Activated CD8-positive, alpha-beta memory T cell treated with anti-CD3 and anti-CD28 coated beads, Interleukin-2, amount 50 U/mL, for 1 hour (primary cell): Measurements from ENCODE around the gene NPHP1.
"Not testable (repeated sequence)": the region's sequence is repeated elsewhere in the genome, so short reads cannot be mapped to it uniquely, and the experiment has no call there.

Experiments
- DNase-seq: peaks from one replicate; pipeline ENCODE4 v3.0.0-alpha.2; 2020; ENCODE audit errors: extremely low read depth

Gene NPHP1

DNA sequence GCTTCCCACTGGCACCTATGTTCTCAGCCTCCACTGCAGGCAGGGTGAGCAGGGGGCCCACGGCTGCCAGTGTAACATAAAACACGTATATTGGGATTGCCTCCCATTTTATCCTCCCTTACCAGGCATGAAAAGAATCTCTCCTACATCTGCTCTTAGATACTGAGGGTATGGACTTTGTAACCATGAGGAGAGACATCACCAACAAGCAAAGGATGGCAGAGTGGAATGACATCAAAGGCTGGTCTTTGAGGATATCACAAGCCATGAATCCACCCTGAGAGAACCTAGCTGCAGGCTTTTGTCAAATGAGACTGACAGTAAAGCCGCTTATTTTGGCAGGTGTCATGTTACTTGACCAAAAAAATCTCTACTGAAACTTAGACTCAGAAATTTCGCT lies 7.4 kb downstream of the NPHP1 start:
- DNase-seq: no peak

GRCh38 chr2:110190169-110190568 lies 14.6 kb downstream of the NPHP1 start:
- DNase-seq: not testable (repeated sequence)

DNA sequence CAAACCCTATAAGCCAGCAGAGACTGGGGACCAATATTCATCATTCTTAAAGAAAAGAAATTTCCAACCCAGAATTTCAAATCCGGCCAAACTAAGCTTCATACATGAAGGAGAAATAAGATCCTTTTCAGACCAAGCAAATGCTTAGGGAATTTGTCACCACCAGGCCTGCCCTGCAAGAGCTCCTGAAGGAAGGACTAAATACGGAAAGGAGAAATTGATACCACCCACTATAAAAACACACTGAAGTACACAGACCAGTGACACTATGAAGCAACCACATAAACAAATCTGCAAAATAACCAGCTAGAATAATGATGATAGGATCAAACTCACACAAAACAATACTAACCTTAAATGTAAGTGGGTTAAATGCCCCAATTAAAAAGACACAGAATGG lies 22.4 kb downstream of the NPHP1 start:
- DNase-seq: no peak

- DNase-seq: no peak
Measured at GRCh38 chr2:110180036-110180435, 24.8 kb downstream of the NPHP1 start.

GRCh38 chr2:110173523-110173922 lies 31.3 kb downstream of the NPHP1 start:
- DNase-seq: no peak

GRCh38 chr2:110172506-110172905 lies 32.3 kb downstream of the NPHP1 start:
- no peak for DNase-seq

DNA sequence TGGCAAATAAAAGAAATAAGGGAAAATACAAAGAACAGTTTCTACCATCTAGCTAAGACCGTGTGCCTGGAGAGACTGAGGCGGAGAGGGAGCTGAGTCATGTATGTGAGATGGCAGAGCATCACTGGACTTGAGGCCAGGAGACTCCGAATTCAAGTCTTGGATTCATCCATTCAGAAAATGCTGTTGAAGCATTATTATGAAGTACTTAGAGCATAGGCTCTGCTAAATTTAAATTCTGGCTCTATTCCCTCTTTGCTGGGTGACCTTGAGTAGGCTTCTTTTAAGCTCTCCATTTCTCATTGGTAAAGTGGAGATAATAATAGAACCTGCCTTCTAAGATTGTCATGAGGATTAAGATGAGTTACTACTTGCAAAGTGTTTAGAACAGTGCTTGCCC lies 34.7 kb downstream of the NPHP1 start:
- DNase-seq: no peak

- DNase-seq: no peak
Measured at GRCh38 chr2:110167326-110168000, 37.4 kb downstream of the NPHP1 start.

- no peak for DNase-seq
Measured at GRCh38 chr2:110166266-110166665, 38.5 kb downstream of the NPHP1 start.

DNA sequence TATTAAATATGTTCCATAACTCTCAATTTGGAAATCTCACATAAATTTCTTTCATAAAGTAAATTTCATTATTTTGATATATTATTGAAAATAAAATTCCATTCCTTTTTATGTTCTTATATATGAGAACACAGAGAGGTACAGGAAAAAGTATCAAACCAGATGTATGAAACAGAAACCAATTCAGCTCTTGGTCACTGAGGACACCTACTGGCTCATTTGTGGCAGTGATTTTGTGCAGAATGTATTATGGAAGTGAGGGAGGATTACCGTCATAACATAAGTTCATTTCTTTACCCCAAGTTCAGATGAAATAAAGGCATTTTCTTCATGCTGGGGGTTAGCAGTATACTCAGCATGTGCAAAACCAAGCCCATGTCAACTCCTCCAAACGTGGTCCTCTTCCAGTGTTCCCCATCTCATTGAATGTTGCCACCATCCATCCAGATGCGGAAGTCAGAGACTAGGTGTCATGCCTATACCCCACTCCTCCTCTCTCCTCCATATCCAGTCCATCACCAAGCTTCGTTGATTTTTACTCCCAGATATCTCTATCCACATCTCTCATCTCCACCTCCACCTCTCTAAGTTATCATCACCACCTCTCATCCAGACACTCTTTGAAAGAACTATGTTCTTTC lies 47.5 kb downstream of the NPHP1 start:
- no peak for DNase-seq

- DNase-seq: not testable (repeated sequence)
Measured at GRCh38 chr2:110154828-110155227, 50.0 kb downstream of the NPHP1 start.

GRCh38 chr2:110154188-110154587 lies 50.6 kb downstream of the NPHP1 start:
- not testable (repeated sequence) for DNase-seq

DNA sequence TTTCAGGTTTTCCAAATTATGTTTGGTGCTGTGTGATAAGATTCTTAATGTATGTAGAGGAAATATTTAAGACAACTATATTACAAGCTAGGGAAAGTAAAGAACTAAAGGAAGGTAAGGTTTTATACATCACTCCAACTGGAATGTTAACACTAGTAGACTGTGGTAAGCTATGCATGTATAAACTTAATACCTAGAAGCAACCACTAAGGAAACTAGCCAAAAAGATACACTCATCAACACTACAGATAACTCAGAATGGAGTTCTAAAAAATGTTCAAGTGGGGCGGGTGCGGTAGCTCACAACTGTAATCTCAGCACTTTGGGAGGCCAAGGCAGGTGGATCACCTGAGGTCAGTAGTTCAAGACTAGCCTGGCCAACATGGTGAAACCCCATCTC lies 51.4 kb downstream of the NPHP1 start:
- no peak for DNase-seq

DNA sequence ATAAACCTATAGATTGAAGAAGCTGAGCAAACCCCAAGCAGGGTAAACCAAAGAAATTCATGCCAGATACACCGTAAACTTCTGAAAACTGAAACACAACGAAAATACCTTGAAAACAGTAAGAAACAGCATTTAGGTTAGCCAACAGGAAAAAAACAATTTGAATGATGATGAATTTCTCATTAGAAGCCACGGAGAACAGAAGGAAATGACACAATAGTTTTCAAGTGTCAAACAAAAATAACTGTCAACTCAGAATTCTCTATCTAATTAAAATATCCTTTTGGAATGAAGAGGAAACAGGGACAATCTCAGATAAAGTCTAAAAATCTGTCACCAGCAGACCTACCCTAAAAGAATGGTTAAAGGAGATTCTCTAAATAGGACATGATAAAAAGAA lies 51.9 kb downstream of the NPHP1 start:
- no peak for DNase-seq

DNA sequence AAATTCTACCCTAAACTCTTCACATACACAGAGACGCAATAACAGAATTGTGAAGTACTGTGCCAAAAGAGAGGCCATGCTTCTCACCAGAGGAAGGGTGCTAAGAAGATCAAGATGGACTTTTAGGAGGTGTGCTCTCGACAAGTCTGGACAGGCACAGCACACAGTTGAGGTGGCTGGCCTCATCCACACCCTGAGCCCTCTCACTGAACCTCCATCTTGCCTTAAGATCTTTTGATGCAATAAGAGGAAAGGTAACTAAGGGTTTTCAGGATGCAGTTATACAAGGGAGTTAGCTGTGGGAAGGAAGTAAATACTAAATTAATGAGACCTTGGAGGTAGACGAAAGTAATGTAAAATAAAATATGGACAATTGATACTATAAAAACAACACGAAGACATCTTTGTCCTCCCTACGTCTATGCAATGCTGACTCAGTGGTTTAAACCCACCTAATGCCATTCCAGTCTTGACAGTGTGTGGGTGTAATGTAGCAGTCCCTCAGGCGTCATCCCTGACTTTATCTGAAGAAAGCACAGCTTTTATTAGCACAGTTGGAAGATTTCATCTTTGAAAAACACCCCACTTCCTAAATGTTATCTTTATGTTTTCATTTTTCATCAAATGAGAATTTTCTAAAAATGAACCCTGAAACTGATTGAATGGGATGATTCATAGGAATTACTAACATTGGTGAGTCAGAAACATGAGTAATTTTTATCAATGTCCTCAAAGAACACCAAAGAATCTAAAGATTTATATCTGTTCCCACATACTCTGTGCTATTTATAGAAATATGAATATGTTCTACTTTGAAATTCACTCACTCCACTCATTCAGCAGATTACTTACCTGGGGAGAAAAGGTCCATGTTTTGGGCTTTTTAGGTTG lies 55.2 kb downstream of the NPHP1 start:
- no peak for DNase-seq

GRCh38 chr2:110146945-110147332 lies 57.9 kb downstream of the NPHP1 start:
- DNase-seq: no peak

DNA sequence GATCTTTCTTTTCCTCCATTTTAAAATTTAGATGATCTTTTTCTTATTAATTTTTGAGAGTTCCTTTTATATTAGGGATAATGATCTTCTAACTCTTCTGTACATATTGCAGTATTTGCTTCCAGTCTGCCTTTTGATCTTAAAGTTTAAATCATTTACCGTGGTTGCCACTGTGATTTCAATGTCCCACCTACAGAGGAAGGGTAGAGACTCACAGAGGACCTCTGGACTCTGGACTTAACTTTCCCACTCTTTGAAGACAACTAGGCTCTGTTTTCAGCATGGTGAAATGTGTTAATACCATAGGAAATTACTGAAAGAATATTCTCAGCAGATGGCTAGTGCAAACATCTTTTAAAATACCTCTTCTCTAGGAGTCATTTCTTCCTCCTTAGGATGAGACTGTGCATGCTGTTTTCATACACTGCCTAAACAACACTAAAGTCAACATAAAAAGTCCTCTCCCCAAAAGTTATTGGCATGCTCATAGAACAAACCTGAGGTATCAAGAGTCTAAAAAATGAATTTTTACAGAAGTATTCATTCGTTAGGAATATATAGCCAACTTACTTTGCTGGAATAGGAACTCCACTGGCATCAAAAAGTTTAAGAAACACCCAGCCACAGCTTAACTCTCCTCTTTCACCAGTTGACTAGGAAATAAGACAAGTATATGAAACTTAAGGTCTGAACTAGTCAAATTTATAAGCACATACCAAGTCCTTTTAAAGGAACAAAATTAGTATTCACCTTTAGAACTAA lies 58.4 kb downstream of the NPHP1 start:
- no peak for DNase-seq

DNA sequence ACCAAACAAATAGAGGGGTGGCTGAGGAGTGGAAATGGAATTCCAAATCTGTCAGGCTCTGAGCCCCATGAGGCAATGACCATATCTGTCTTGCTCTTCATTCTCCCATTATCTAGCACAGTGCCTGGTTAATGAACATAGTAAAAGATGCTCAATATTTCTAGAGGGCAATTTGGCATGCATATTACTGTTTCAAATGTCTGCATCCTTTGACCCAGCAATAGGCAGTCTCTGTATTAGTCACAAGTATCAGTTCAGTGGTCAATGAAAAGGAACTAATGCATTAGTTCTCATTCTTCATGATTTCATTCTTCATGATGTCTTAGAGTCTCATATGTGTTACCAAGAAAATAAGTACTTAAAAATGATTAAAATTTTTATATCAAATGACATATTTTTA lies 60.8 kb downstream of the NPHP1 start:
- DNase-seq: no peak

GRCh38 chr2:110140401-110140800 lies 64.4 kb downstream of the NPHP1 start:
- no peak for DNase-seq

DNA sequence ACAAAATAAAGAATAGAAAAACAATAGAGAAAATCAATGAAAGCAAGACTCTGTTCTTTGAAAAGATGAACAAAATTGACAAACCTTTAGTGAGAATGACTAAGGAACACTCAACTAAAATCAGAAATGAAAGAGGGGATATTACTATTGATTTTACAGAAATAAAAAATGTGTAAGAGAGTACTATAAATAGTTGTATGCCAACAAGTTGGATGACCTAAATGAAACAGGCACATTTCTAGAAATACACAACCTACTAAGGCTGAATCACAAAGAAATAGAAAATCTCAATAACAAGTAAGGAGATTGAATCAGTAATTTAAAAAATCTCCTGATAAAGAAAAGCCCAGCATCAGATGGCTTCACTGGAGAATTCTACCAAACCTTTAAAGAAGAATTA lies 70.8 kb downstream of the NPHP1 start:
- DNase-seq: no peak

- no peak for DNase-seq
Measured at GRCh38 chr2:110131166-110131565, 73.6 kb downstream of the NPHP1 start.

DNA sequence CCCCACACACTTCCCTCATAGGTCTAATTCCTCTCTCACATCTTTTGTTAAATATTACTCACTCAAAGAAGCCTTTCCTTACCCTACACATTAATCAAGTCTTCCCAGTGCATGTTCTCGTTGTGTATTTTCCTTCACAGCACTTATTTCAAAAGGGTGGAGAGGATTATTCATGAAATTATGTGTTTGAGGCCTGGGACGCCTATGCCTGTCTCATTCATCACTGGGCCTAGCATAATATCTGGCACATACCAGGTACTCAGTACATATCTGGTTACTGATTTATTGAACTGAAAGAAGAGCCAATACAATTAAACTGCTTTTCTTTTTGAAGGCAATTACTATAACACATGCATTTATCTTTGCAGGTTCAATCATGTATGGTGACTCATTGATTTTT lies 74.1 kb downstream of the NPHP1 start:
- DNase-seq: no peak
